Forelimb muscle (tissue), 1 donor: ENCODE results near the gene OR6B2. TPM values are rescaled to one million over a fixed set of nuclear protein-coding genes. Genes with fewer than 3 reads are reported as not detected.

ENCODE experiments used
- DNase-seq: peaks from one replicate; pipeline ENCODE4 v3.0.0-alpha.2; 2013; ENCODE audit warnings: low read depth
- polyA plus RNA-seq: library from polyadenylated mRNA; unstranded; fragments of 120-200 nt; gene quantifications from one replicate; pipeline ENCODE4 v1.2.1, GENCODE V29; 2013; ENCODE audit not compliant: insufficient read length

The OR6B2 gene
- polyA plus RNA-seq, 1 donor, result not detected

GRCh38 chr2:240041363-240041762 lies 11.1 kb upstream of the OR6B2 start:
- DNase-seq, result no peak

GRCh38 chr2:240037358-240037757 lies 7.1 kb upstream of the OR6B2 start:
- no peak for DNase-seq

GRCh38 chr2:240033330-240033678 lies 3.1 kb upstream of the OR6B2 start:
- no peak for DNase-seq

- DNase-seq, result no peak
Observed at GRCh38 chr2:240032406-240033329, 2.4 kb upstream of the OR6B2 start.

- no peak for DNase-seq
Observed at GRCh38 chr2:240024766-240025165, 5.5 kb downstream of the OR6B2 start.

- no peak for DNase-seq
Observed at GRCh38 chr2:240023792-240024191, 6.4 kb downstream of the OR6B2 start.

- no peak for DNase-seq
Observed at GRCh38 chr2:240021488-240022104, 8.6 kb downstream of the OR6B2 start.

- no peak for DNase-seq
Observed at GRCh38 chr2:240018071-240018750, 12.0 kb downstream of the OR6B2 start.

GRCh38 chr2:240014327-240014726 lies 15.9 kb downstream of the OR6B2 start:
- DNase-seq, result no peak

GRCh38 chr2:240013343-240013742 lies 16.9 kb downstream of the OR6B2 start:
- no peak for DNase-seq

- no peak for DNase-seq
Observed at GRCh38 chr2:240002983-240003382, 27.2 kb downstream of the OR6B2 start.

GRCh38 chr2:240000671-240001070 lies 29.6 kb downstream of the OR6B2 start:
- DNase-seq, result no peak

GRCh38 chr2:239997686-239998409 lies 32.4 kb downstream of the OR6B2 start:
- DNase-seq, result no peak

- DNase-seq, result no peak
Observed at GRCh38 chr2:239994086-239994485, 36.1 kb downstream of the OR6B2 start.

- no peak for DNase-seq
Observed at GRCh38 chr2:239993291-239993690, 36.9 kb downstream of the OR6B2 start.

GRCh38 chr2:239991689-239992314 lies 38.4 kb downstream of the OR6B2 start:
- peak; percentile 22 for DNase-seq

GRCh38 chr2:239990966-239991365 lies 39.3 kb downstream of the OR6B2 start:
- no peak for DNase-seq

GRCh38 chr2:239985356-239985755 lies 44.9 kb downstream of the OR6B2 start:
- DNase-seq, result no peak

- DNase-seq, result no peak
Observed at GRCh38 chr2:239984421-239985194, 45.6 kb downstream of the OR6B2 start.

GRCh38 chr2:239983004-239983778 lies 47.0 kb downstream of the OR6B2 start:
- DNase-seq, result no peak
